NCI-H510A (cell line): ENCODE data around the gene CCDC136.

Source experiments
- DNase-seq: peaks from one replicate; lab custom pipeline; 2025; lab: John Stamatoyannopoulos, UW

The CCDC136 gene

GRCh38 chr7:128831994-128832879 lies 40.5 kb downstream of the CCDC136 start:
- DNase-seq: no peak

- no peak for DNase-seq
Observed at GRCh38 chr7:128832880-128833147, 41.0 kb downstream of the CCDC136 start.

GRCh38 chr7:128833148-128833945 lies 41.6 kb downstream of the CCDC136 start:
- no peak for DNase-seq

- DNase-seq: no peak
Observed at GRCh38 chr7:128833946-128834325, 42.2 kb downstream of the CCDC136 start.

GRCh38 chr7:128835231-128835751 lies 43.5 kb downstream of the CCDC136 start:
- no peak for DNase-seq

- DNase-seq: no peak
Observed at GRCh38 chr7:128835790-128836641, 44.2 kb downstream of the CCDC136 start.

GRCh38 chr7:128836729-128837348 lies 45.1 kb downstream of the CCDC136 start:
- no peak for DNase-seq

- DNase-seq: no peak
Observed at GRCh38 chr7:128837521-128837921, 45.8 kb downstream of the CCDC136 start.

GRCh38 chr7:128838109-128838779 lies 46.5 kb downstream of the CCDC136 start:
- no peak for DNase-seq

GRCh38 chr7:128838981-128839731 lies 47.4 kb downstream of the CCDC136 start:
- DNase-seq: no peak

- no peak for DNase-seq
Observed at GRCh38 chr7:128839751-128840177, 48.0 kb downstream of the CCDC136 start.

- DNase-seq: no peak
Observed at GRCh38 chr7:128840326-128841170, 48.8 kb downstream of the CCDC136 start.

- peak; percentile 39 for DNase-seq
Observed at GRCh38 chr7:128841171-128841690, 49.5 kb downstream of the CCDC136 start.

- DNase-seq: no peak
Observed at GRCh38 chr7:128841921-128842673, 50.3 kb downstream of the CCDC136 start.

- DNase-seq: peak; percentile 43
Observed at GRCh38 chr7:128842674-128843641, 51.2 kb downstream of the CCDC136 start.

GRCh38 chr7:128843938-128844621 lies 52.3 kb downstream of the CCDC136 start:
- no peak for DNase-seq
